ENCODE results near the gene C20orf141.
A peak's percentile ranks its signal among the peaks of the same experiment; 100 is the strongest.
"Not testable (repeated sequence)": the region's sequence is repeated elsewhere in the genome, so short reads cannot be mapped to it uniquely, and the experiment has no call there.

Gene C20orf141

GRCh38 chr20:2799688-2800520, 14.9 kb upstream of the C20orf141 start:
- peak; percentile 44 for DNase-seq

- DNase-seq = peak; percentile 15
Measured at GRCh38 chr20:2800521-2801285, 14.1 kb upstream of the C20orf141 start, which contains the start of gene CPXM1. TSS of gene CPXM1 (minus strand) at chr20:2800627. CDS start at chr20:2800572, 55 bp downstream.

DNA sequence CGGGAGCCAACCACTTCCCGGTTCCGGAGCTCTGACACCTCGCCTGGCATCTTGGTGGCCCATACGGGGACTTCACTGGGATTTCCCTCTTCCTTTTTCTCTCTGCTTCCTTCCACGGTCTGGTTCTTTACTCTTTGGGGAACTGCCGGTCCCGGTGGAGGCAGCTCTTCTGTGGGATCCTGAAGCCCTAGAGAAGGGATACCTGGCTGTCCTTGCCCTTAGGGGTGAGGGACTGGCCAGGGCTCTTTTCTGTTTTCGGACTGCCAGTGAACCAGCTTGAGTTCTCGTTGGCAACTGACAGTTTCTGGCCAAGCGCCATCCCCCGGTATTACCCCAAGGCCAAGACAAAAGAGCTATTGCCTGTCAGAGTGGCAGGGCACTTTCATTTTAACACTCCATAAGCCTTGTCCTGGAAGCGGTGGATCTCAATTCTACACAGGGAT, 13.5 kb upstream of the C20orf141 start:
- DNase-seq = no peak

- DNase-seq = peak; percentile 15
Measured at GRCh38 chr20:2804041-2804828, 10.6 kb upstream of the C20orf141 start.

DNA sequence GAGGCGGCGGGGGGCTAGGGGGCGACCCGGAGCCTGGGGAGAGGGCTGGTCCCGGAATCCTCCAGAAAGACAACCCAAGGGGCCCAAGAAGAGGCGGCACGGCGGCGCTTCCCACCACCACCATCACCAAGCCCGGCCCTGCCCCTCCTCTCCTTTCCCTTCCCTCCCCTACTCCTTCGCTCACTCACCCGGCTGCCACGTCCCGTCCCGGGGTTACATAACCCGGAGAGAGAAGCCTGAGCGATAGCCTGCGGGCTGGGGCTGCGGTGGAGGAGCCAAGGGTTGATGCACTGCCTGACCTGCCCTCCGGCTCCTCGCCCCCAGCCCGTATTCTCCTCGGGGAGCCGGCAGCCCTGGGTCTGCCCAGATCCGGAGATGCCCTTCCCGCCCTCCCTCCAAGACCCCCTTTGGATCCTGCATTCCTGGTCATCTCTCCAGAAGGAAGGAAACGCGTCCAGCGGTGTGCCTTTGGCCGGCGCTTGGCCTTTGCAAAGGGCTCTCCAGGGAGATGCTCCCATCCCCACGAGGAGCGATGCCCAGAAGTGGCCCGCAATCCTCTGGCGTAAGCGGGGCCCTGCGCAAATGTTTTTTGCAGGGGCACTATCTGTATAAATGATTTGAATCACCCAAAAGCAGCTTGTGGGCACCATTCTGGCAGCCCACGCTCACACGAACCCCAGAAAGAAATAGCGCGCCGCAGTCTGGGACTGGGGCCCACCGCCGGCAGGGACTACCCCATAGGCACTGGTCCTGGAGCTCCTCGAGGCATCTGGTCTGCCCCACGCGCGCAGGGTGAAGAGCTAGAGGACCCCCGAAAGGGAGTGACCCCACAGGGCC, 9.7 kb upstream of the C20orf141 start:
- no peak for DNase-seq

DNA sequence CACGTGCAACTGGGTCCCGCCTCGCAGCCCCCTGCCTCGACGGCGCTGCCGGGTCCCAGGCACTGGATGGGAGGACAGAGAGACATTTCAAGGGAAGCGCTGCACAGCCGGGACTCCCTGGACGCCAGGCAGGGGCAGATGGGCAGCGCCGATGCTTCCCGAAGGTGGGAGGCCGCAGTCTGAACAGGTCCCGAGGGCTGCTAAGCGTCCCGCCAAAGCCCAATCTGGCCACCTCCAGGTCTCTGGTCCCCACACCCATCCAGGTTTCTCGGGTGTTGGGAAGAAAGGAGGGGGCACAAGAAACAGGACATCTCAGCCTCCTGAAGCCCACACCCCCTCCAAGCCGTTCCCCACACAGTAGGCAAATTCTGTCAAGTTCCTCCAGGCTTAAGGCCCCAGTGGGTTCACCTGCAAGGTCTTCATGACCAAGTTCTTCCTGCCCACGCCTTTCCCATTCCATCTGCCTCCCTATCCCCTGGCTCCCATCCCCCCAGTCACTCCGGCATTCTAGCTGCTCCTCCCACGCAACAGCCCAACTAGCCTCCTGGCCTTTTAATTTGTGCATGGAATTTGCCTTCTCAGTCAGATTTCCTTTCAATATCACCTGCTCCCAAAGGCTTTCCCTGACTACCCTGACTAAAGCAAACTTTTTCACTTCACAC, 9.0 kb upstream of the C20orf141 start:
- DNase-seq = peak; percentile 10

DNA sequence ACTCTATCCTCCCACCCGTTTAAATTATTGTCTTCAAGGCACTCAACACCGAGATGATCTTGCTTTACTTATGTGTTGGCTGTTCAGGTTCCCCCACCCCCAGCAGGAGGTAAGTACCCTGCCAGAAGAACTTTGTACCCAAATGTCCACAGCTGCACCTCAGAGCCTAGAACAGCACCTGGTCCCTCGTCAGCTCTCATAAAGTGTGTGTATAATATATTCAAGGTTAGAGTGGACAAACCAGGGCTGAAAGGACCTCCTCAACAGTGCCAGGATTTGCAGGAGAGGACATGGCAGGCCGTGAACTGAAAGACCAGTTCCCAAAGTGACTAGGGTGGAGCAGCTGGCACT, 8.5 kb upstream of the C20orf141 start:
- DNase-seq = no peak

DNA sequence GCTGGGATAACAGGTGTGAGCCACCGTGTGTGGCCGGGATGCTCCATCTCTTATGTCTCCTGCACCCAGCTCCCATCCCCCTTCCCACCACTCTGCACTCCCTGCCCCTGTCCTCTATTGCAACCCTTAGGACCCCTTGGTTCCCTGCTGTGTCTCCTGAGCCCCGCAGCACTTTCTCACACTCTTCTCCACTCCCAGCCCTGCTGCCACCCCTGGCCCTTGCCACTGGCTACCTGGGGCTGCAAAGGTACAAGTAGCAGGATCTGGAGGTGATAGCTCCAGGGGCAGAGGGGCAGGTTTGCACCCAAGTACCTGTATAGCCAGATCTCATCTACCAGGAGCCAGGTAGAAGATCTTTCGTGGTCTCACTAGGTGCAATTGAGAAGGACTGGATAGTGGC, 7.8 kb upstream of the C20orf141 start:
- DNase-seq = no peak

DNA sequence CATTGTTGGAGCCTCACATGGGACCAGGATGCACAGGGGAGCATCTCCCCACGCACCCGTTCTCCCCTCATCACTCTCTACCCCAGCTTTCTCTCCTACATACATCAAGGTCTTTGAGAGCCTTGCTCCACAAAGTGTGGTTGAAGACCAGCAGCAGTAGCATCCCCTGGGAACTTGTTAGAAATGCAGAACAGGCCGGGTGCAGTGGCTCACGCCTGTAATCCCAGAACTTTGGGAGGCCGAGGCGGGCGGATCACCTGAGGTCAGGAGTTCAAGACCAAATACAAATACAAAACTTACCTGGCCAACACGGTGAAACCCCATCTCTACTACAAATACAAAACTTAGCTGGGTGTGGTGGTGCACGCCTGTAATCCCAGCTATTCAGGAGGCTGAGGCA, 6.9 kb upstream of the C20orf141 start:
- not testable (repeated sequence) for DNase-seq

DNA sequence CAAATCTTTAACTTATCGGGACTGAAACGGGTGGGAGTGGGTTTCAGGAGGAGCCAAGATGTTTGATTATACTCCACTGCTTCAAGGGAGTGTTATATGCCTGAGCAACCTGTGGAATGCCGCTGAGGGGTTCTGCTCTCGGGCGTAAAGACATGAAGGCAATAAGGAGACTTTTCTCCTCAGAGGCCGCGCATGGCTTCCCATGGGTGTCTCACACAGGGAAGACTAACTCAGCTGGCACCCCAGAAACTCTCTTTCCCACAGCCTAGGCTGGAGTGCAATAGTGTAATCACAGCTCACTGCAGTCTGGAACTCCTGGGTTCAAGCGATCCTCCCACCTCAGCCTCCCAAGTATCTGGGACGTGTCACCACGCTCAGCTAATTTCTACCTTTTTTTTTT, 5.1 kb upstream of the C20orf141 start:
- DNase-seq = no peak

DNA sequence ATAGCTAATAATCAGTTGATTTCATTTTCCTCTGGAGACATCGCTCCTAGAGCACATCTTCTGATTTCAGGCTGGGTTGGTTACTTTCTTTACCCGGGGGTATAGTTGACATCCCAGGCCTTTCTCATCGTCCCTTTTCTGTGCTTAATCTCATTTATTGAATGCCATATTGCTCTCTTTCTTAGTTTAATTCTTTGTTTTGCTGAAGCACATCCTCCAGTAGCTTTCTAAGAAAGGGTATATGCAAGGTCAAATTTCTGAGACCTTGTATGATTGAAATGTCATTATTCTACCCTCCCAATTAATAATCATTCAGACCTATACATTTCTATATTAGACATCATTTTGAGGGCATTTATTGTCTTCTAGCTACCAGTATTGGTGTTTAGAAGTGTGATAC, 2.6 kb upstream of the C20orf141 start:
- DNase-seq = no peak

DNA sequence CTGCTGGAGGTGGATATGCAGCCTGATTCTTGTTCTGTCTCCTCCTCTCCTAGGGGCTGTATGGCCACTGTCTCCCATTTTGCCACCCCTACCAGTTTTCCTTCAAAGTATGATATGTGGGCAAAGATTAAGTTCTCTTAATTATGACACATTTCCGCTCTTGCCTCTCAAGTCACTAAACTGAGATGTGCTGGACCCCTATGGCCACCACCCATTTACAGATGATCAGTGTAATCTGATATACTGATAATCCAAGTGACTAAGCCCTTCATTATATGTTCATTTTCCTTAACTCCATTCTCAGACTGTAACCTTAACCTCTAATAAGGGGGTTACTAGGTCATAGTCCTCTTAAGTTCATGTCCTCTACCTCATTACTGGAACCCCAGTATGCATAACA, 711 bp upstream of the C20orf141 start:
- DNase-seq = no peak

DNA sequence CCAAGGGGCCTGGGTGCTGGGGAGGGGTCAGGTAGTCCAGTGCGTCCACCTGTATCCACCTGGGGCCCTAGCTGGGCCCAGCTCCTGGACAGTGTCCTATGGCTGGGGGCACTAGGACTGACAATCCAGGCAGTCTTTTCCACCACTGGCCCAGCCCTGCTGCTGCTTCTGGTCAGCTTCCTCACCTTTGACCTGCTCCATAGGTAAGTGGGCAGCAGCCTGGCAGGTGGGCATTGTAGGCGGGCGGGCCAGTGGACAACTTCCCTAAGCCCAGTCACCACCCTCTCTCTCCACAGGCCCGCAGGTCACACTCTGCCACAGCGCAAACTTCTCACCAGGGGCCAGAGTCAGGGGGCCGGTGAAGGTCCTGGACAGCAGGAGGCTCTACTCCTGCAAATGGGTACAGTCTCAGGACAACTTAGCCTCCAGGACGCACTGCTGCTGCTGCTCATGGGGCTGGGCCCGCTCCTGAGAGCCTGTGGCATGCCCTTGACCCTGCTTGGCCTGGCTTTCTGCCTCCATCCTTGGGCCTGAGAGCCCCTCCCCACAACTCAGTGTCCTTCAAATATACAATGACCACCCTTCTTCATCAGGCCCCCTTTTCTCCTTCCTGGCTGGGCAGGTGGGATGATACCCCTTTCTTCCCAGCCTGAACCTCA, 584 bp downstream of the C20orf141 start:
- no peak for DNase-seq

DNA sequence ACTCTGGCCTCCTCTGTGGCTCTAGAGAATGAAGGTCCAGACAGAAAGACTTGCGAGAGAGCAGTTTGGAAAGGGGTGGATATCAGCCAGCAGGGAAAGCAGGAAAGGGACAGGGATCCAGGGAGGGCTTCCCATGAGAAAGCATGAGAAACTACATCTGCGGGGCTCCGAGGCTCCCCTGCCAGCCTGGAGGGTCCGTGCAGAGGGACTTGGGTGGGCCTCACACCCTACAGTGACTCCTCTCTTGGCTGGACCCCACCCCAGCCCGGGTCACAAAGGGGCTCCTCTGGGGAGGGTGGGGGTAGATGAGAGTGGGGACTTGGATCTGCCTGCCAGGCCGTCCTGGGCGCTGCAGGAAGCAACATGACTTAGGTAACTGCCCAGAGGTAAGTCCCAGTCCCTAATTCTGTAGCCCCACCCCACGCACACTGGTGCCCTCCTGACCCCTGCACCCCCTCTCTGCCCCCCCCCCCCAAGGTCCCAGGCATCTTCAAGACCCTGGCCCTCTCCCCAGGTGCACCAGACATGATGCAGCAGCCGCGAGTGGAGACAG, 1.3 kb downstream of the C20orf141 start, which contains the start of gene TMEM239:
Gene TMEM239, plus strand, starts transcription at position 335 of the 553 bp plus-strand sequence. Its CDS starts 191 bp downstream, at position 526.
- DNase-seq = no peak

- DNase-seq = no peak
Measured at GRCh38 chr20:2816583-2817340, 2.0 kb downstream of the C20orf141 start.

DNA sequence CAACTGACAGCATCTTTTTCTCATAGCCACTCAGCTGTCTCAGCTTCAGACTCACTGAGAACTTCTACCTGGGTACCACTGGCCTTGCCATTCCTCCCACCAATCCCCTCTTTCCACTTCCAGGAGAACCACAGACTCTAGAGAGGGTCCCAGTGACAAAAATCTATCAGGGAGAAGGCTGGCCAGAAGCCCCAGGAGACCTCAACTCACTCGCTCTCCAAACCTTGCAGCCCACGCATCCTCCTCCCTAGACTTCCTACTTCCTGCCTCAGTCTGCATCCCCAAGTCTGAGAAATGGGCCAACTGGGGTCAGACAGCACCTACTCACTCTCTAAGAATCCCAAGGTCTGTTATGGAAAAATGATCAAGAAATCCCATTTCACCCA, 2.5 kb downstream of the C20orf141 start:
- no peak for DNase-seq

DNA sequence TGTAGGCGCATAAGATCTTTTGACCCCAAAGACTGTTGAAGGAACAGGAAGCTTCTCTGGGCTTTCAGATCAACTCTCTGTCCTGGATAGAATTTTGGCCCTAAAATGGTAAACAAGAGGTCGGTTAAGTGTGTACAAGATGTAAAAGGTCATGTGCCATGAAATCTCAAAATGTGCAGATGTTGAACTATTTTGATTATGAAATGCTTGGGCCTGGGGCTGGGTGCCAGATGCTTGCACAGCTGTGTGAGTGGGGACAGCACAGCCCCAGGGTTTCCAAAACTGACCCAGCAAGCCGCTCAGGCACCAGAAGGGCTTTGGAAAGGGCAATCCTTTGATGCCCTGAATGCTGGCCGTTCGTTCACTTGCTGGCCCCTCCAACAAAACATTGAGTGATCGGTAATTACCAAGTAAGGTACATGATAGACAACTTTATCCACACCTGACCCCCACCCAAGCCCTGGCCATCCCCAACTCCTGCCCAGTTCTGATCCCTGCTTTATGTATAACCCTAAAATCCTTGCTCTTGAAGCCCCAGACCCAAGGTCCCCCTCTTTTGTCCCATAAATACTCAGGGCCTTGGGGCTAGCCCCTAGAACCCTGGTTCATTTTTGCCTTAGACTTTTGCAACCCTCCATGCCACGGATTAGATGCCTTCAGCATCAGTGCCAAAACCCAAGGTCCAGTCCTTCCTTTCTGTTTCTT, 3.3 kb downstream of the C20orf141 start:
- no peak for DNase-seq

DNA sequence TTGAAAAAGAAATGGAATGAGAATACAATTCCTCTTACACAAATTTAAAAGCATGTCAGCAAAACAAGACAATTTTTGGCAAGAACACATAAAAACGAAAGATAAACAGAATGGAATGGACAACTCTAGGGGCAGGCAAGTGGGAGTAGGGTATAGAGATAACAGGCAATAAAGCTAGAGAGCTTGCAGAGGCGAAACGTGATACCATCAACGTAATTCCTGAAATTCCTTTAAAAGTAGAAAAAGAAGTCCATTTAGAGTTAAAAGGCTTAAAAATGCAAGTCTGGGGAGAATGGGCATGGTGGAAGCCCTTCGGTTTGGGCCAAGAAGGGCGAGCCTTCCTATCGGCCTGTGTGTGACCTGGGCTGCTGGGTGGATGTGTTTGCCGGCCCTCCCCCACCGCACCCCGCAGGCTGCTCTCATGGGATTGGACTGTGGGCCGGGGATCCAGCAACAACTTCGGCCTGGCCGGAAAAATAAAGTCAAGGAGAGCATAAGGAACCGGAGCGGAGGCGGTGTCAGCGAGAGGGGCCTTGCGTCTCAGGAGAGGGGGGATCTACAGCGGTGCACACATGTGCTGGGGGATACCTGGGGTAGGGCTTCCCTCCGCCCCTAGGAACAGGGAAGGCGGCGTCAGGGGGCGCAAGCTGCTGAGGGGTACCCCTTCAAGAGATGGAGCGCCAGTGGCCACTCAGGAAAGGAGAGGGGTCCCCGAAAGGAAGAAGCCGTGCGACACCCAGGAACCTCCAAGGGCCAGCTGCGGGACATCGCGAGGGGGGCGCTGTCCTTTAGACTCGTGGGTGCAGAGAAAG, 5.5 kb downstream of the C20orf141 start:
- DNase-seq = peak; percentile 15
